Upper lobe of left lung (tissue), 6 donors: ENCODE data around the gene C20orf173. TPM values are rescaled to one million over a fixed set of nuclear protein-coding genes. Genes with fewer than 3 reads are reported as not detected.

Experiments used
- ATAC-seq, 2 donors: fragments of 200-7000 bp; cut with Tn5 transposase; one replicate each; pipeline ENCODE4 v1.9.1; 2022; ENCODE audit warnings: mild to moderate bottlenecking in 2 of 2, moderate library complexity in 2 of 2; ENCODE audit not compliant: low FRiP score in 2 of 2
- DNase-seq, 2 donors: peaks; one replicate each; pipeline ENCODE4 v3.0.0-alpha.2; 2019 to 2020
- H3K27ac ChIP-seq, 4 donors: fragments of 200-600 bp; sonication (generic); one replicate each; pipeline ENCODE4 v1.5.1; 2016 to 2019
- H3K27me3 ChIP-seq, 4 donors: fragments of 200-600 bp; sonication (generic); one replicate each; pipeline ENCODE4 v1.5.1; 2017 to 2019
- H3K36me3 ChIP-seq, 4 donors: fragments of 200-600 bp; sonication (generic); one replicate each; pipeline ENCODE4 v1.5.1; 2016 to 2019
- H3K4me1 ChIP-seq, 4 donors: fragments of 200-600 bp; sonication (generic); one replicate each; pipeline ENCODE4 v1.5.1; 2018 to 2019
- H3K4me3 ChIP-seq, 4 donors: fragments of 200-600 bp; sonication (generic); one replicate each; pipeline ENCODE4 v1.5.1; 2017 to 2019; ENCODE audit warnings: mild to moderate bottlenecking in 2 of 4, moderate library complexity in 1 of 4
- H3K9me3 ChIP-seq, 4 donors: fragments of 200-600 bp; sonication (generic); one replicate each; pipeline ENCODE4 v1.5.1; 2018 to 2019
- EP300 ChIP-seq, 4 donors: sonication (generic); formaldehyde crosslinking; IDR thresholded peaks; one replicate each; pipeline ENCODE4 v1.5.1; 2017; ENCODE audit warnings: antibody characterized with exemption in 4 of 4, control low read depth in 2 of 4
- POLR2A ChIP-seq, 4 donors: fragments of 450-650 bp; IDR thresholded peaks; one replicate each; pipeline ENCODE4 v1.5.1; 2016 to 2017; ENCODE audit warnings: antibody characterized with exemption in 4 of 4, mild to moderate bottlenecking in 2 of 4
- POLR2AphosphoS5 ChIP-seq, 2 donors: sonication (generic); formaldehyde crosslinking; IDR thresholded peaks; one replicate each; pipeline ENCODE4 v1.5.1; 2017; ENCODE audit warnings: antibody characterized with exemption in 2 of 2
- WGBS, 2 donors: methylation state at CpG; one replicate each; pipeline ENCODE4 v1.1.5; 2017 to 2018; 5-methylcytosine and 5-hydroxymethylcytosine counted together
- total RNA-seq, 6 donors: library from RNA; depleted of rRNA in 4 of 6; stranded (reverse); fragments of >200 nt in 4 of 6; gene quantifications; one replicate each; pipeline versions ENCODE4 v1.1.0 to v1.2.1, GENCODE V29; 2016 to 2021
- TF ChIP-seq, protein P1 (sequence below), 6 experiments: fragments of 450-650 bp in 4 of 6; fragments of 200-600 bp in 2 of 6; sonication (generic) in 2 of 6; IDR thresholded peaks; one replicate each; pipeline ENCODE4 v1.5.1; 2016 to 2019; ENCODE audit warnings: antibody characterized with exemption in 6 of 6
- donor health status: DM: no; HTN: no; CAD: no; lungs with moderate emphysema.
- donor health status: DM: no; HTN: yes; CAD: no; lungs with severe emphysema.

C20orf173 gene
- total RNA-seq, 6 donors from 2014 or later: not detected

GRCh38 chr20:35562541-35563110 lies 33.2 kb upstream of the C20orf173 start:
- H3K36me3 ChIP-seq: peaks cover 0 to 12% (median 6%) of the 10 kb centered on the region in 4 donors
- TF ChIP-seq POLR2AphosphoS5 (IDR thresholded peaks at IDR 0.05): no peak
- TF ChIP-seq, protein P1, sequence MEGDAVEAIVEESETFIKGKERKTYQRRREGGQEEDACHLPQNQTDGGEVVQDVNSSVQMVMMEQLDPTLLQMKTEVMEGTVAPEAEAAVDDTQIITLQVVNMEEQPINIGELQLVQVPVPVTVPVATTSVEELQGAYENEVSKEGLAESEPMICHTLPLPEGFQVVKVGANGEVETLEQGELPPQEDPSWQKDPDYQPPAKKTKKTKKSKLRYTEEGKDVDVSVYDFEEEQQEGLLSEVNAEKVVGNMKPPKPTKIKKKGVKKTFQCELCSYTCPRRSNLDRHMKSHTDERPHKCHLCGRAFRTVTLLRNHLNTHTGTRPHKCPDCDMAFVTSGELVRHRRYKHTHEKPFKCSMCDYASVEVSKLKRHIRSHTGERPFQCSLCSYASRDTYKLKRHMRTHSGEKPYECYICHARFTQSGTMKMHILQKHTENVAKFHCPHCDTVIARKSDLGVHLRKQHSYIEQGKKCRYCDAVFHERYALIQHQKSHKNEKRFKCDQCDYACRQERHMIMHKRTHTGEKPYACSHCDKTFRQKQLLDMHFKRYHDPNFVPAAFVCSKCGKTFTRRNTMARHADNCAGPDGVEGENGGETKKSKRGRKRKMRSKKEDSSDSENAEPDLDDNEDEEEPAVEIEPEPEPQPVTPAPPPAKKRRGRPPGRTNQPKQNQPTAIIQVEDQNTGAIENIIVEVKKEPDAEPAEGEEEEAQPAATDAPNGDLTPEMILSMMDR (IDR thresholded peaks at IDR 0.05): no peak
- TF ChIP-seq POLR2A (IDR thresholded peaks at IDR 0.05): no peak
- no peak for TF ChIP-seq EP300 (IDR thresholded peaks at IDR 0.05)
- no peaks in the 10 kb centered on the region for H3K27me3 ChIP-seq
- ATAC-seq: no peak
- DNase-seq: no peak
- WGBS, 2 donors: 80 to 87% methylated on average over 8 to 10 of the region's 10 CpGs
- no peaks in the 10 kb centered on the region for H3K9me3 ChIP-seq
- H3K4me3 ChIP-seq: no peak overlapping the region
- H3K27ac ChIP-seq: no peak overlapping the region
- peaks cover 0 to 6% (median 0%) of the 10 kb centered on the region in 4 donors for H3K4me1 ChIP-seq

GRCh38 chr20:35561671-35562070 lies 32.2 kb upstream of the C20orf173 start:
- Histone ChIP-seq H3K36me3 (peaks cover 3 to 21% (median 15%) of the 10 kb centered on the region in 4 donors), H3K4me1 (peaks cover 0 to 6% (median 0%) of the 10 kb centered on the region in 4 donors), H3K9me3 (no peaks in the 10 kb centered on the region), H3K27ac (no peak overlapping the region), H3K27me3 (no peaks in the 10 kb centered on the region), H3K4me3 (no peak overlapping the region)
- TF ChIP-seq, protein P1 (IDR thresholded peaks at IDR 0.05): no peak
- no peak for TF ChIP-seq EP300 (IDR thresholded peaks at IDR 0.05)
- no peak for TF ChIP-seq POLR2A (IDR thresholded peaks at IDR 0.05)
- no peak for TF ChIP-seq POLR2AphosphoS5 (IDR thresholded peaks at IDR 0.05)
- ATAC-seq (no peak), DNase-seq (no peak)
- WGBS, 2 donors: 55 to 71% methylated on average over 2 to 5 of the region's 5 CpGs

DNA sequence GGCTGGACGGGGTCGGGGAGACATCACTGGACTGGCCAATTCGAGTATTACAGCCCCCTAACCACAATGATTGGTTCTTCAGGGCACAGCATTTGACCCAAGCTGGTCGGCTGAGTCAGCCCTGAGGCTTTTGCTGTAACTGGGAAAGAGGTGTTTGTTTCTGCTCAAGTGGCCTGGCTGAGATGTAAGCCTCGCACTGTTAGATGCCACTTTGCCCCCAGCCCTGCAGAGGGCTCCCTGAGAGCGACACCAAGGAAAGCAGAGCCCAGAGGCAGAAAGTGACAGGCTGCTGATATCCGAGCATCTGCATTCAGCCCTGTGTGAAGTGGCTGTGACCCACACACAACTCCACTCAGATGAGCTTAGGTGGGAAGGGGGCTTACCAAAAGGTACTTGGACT lies 31.8 kb upstream of the C20orf173 start:
- no peak overlapping the region for H3K4me3 ChIP-seq
- TF ChIP-seq, protein P1 (IDR thresholded peaks at IDR 0.05): peak in 3 of 6 experiments; percentile 27 to 39 (median 34)
- TF ChIP-seq POLR2AphosphoS5 (IDR thresholded peaks at IDR 0.05) (no peak), POLR2A (IDR thresholded peaks at IDR 0.05) (no peak), EP300 (IDR thresholded peaks at IDR 0.05) (no peak)
- 20 to 24% methylated on average over 7 of the region's 7 CpGs for WGBS, 2 donors
- peak in 1 of 2 donors; percentile 63 for ATAC-seq
- no peaks in the 10 kb centered on the region for H3K9me3 ChIP-seq
- no peak overlapping the region for H3K27ac ChIP-seq
- no peaks in the 10 kb centered on the region for H3K27me3 ChIP-seq
- peaks cover 3 to 25% (median 19%) of the 10 kb centered on the region in 4 donors for H3K36me3 ChIP-seq
- DNase-seq: peak in 1 of 2 donors; percentile 64
- peaks cover 0 to 6% (median 0%) of the 10 kb centered on the region in 4 donors for H3K4me1 ChIP-seq

GRCh38 chr20:35560541-35560940 lies 31.1 kb upstream of the C20orf173 start:
- no peak for ATAC-seq

More at GRCh38 chr20:35560541-35560940, 31.1 kb upstream of the C20orf173 start:
- Histone ChIP-seq H3K9me3 (no peaks in the 10 kb centered on the region), H3K27me3 (no peaks in the 10 kb centered on the region), H3K27ac (no peak overlapping the region), H3K4me3 (no peak overlapping the region), H3K36me3 (peaks cover 3 to 33% (median 26%) of the 10 kb centered on the region in 4 donors), H3K4me1 (peaks cover 0 to 6% (median 0%) of the 10 kb centered on the region in 4 donors)
- DNase-seq: no peak
- WGBS, 2 donors: 61 to 70% methylated on average over 10 of the region's 10 CpGs
- TF ChIP-seq, protein P1 (IDR thresholded peaks at IDR 0.05): no peak
- TF ChIP-seq POLR2A (IDR thresholded peaks at IDR 0.05): no peak
- TF ChIP-seq EP300 (IDR thresholded peaks at IDR 0.05): no peak
- TF ChIP-seq POLR2AphosphoS5 (IDR thresholded peaks at IDR 0.05): no peak
